Jurkat, Clone E6-1 (cell line): Measurements from ENCODE around the gene LSAMP.

Experiments used
- DNase-seq: peaks from one replicate; pipeline ENCODE4 v3.0.0-alpha.2; 2011; ENCODE audit warnings: low read depth, low spot score
- H3K4me3 ChIP-seq: 2 replicates; pipeline ENCODE4 v1.5.1; 2011; ENCODE audit warnings: mild to moderate bottlenecking, low read length, control low read depth, moderate library complexity

Gene LSAMP

DNA sequence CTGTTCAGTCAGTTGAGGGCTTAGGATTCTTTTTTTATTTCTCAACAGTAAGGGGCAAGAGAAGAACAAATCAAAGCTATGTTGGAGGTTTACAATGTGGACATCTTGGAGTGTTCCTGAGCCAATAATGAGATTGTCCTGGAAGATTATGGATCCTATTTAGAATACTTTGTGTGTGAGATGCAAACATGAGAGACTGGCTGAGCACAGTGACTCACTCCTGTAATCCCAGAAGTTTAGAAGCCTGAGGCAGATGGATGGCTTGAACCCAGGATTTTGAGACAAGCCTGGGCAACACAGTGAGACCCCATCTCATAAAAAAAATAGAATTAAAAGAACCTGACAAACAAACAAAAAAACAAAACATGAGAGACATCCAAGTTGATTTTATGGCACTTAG, 470.3 kb downstream of the LSAMP start:
- DNase-seq: no peak
- no peak overlapping the region for H3K4me3 ChIP-seq

DNA sequence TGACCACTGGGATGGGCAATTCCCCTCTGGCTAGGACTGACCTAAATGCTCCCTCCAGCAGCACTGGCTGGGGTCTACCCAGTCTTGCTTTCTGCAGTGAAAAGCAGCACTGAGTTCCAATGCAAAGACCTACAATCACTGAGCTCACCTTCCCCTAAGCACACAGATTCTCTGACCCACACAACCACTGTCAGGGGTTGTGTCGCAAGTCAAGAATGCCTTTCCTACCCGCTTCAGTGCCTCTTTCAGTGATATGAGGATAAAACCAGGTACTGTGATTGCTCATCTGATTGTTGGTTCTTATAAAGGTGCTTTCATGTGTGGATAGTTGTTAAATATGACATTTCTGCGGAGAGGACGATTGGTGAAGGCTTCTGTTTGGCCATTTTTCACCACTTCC, 476.4 kb downstream of the LSAMP start:
- DNase-seq: no peak
- H3K4me3 ChIP-seq: no peak overlapping the region

- no peak for DNase-seq
- no peak overlapping the region for H3K4me3 ChIP-seq
These were observed 483.9 kb downstream of the LSAMP start for GRCh38 chr3:115961380-115961779.

- peak; percentile 47 for DNase-seq
- H3K4me3 ChIP-seq: no peak overlapping the region
These were observed 484.5 kb downstream of the LSAMP start for GRCh38 chr3:115960799-115961198.

- no peak for DNase-seq
- no peak overlapping the region for H3K4me3 ChIP-seq
These were observed 486.8 kb downstream of the LSAMP start for GRCh38 chr3:115958526-115958925.

GRCh38 chr3:115947325-115947724, 498.0 kb downstream of the LSAMP start:
- no peak overlapping the region for H3K4me3 ChIP-seq
- no peak for DNase-seq

DNA sequence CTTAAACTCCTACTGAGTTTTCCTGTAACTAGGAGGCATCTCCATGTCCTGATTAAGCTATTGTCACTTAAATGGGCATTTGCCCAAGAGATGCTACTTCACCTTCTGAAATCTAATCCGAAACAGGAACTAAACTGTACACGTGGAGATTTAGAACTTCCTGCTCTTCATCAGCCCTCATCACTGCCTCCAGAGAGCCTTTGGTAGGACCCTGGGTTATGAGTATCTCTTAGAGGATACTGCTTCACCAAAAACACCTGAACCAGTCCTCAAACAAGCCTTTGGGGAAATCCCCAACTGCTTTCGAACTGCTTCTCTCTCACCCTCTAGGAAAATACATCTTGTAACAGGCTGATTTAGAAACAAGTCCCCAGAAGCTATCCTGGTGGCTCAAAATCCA, 501.7 kb downstream of the LSAMP start:
- no peak overlapping the region for H3K4me3 ChIP-seq
- no peak for DNase-seq

DNA sequence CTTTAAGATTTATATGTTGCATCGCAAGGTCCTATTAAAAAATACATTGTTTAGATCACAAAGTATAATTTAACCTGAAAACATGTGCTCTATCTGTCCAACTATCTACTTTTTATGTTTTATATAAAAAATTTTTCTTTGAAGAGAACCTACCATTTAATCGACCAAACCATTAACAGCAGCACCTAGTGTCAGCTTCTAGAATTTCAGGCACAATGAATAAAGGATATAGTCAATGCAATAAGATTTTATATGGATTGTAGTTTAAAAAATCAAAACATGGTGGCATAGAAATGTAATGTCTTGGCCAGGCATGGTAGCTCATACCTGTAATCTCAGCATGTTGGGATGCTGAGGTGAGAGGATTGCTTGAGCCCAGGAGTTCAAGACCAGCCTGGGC, 508.2 kb downstream of the LSAMP start:
- DNase-seq: no peak
- H3K4me3 ChIP-seq: no peak overlapping the region

DNA sequence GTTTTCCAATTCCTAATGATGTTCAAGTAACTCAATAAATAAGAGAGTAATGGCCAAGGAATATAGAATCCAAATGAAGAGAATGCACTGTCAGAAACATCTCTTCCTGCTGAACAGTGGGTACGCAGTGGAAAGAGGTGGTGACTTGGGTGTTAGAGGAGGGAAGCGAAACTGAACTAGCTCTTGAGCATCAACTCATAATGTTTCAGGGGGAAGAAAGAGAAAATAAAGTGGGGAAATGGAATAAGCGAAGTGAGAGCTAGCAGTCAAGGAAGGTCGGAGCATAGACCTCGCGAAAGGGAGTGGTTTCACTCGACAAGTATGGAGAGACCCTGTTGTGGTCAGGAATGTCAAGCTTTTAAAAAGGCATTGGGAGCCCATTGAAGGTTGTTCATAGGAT, 512.5 kb downstream of the LSAMP start:
- no peak for DNase-seq
- no peak overlapping the region for H3K4me3 ChIP-seq

GRCh38 chr3:115931581-115931980, 513.7 kb downstream of the LSAMP start:
- H3K4me3 ChIP-seq: no peak overlapping the region
- no peak for DNase-seq

- DNase-seq: no peak
These were observed 514.4 kb downstream of the LSAMP start for GRCh38 chr3:115930922-115931321.

GRCh38 chr3:115930168-115930567, 515.1 kb downstream of the LSAMP start:
- H3K4me3 ChIP-seq: no peak overlapping the region
- DNase-seq: no peak

More at GRCh38 chr3:115930922-115931321, 514.4 kb downstream of the LSAMP start:
- H3K4me3 ChIP-seq: no peak overlapping the region

GRCh38 chr3:115928376-115928775, 516.9 kb downstream of the LSAMP start:
- H3K4me3 ChIP-seq: no peak overlapping the region
- DNase-seq: no peak

DNA sequence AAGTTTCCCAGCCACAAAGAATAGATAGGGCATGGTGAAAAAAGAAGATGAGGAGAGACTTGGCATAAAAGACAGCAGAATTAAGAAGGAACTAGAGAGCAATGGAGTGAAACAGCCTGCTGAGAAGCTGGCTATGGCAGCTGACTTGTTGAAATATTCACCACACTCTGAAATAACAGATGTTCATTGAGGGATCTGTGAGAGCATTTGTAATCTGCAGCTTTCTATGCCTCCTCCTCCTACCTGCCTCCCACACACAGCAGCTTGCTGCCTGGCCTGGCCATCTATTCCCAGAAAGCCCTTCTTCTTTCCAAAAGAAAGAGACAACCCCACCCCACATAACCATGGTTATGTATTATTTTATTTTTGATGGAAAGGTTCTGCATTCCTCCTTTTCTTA, 518.1 kb downstream of the LSAMP start:
- DNase-seq: no peak
- no peak overlapping the region for H3K4me3 ChIP-seq

DNA sequence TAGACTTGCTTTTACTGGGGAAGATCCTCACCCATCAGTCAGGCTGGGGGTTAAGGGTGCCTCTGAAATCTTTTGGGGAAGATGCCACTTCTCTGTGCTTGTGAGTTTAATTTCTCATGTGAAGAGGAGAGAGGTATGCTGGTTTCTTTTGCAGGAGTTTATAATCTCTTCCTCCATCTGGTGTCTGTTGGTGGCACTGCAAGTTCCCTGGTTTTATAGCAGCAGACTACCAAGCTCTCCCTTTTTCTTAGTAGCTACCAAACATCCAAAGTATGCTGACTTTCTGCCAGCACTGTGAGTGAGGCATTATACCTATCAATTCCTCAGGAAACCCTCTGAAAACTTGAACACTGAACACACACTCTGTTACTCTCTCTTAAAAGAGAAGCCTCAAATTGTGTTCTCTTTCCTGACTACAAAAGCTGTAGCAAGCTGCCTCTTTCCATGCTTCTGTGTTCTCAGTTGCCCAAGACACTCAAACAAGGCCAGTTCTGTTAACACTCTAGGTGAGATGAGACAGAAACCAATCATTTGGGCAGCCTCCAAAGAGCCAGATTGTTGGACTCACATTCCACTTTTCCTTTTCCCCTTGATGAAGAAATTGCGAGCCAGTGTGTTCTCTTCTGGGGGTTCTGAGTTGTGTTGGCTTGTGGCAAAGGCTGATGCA, 522.5 kb downstream of the LSAMP start:
- DNase-seq: no peak

GRCh38 chr3:115921711-115922110, 523.6 kb downstream of the LSAMP start:
- no peak for DNase-seq
- no peak overlapping the region for H3K4me3 ChIP-seq

More for the DNA sequence above, 522.5 kb downstream of the LSAMP start:
- no peak overlapping the region for H3K4me3 ChIP-seq

DNA sequence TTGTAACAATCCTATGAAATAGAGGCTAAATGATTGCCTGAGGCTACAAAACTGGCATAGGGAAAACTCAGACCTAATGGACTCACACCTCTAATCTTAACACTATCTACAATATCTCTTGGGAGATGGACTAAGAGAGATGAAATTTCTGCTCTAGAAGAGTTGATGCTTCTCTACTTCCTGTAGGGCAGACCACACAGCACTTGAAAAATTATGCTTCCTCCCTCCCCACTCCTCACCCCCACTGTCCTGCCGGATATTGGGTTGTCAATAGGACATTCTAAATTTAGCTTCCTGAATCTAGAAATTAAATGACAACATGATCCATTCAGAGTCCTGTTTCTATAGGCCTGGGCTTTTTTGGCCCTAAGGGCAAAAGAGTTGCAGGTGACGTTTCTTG, 526.4 kb downstream of the LSAMP start:
- no peak overlapping the region for H3K4me3 ChIP-seq
- DNase-seq: no peak

DNA sequence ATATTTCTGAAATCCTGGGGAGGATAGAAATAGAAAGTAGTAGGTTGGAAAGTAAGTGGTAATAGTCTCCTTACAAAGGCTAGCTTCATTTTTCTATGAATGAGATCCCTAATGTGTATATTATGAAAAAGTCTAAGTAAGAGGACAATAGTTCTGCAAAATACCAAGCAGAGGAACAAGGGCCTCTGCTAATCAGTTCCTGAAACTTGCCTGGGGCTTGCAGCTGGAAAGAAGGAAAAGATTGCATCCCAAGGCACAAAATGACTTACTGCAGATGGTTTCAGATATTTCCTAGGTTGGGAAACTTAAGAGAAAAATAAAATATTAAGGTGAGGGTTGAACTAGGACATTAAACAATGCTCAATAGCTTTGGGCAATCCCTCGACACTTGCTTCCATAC, 528.4 kb downstream of the LSAMP start:
- H3K4me3 ChIP-seq: no peak overlapping the region

GRCh38 chr3:115915061-115915460, 530.2 kb downstream of the LSAMP start:
- no peak for DNase-seq
- no peak overlapping the region for H3K4me3 ChIP-seq

More for the DNA sequence above, 528.4 kb downstream of the LSAMP start:
- no peak for DNase-seq

- DNase-seq: no peak
- H3K4me3 ChIP-seq: no peak overlapping the region
These were observed 532.1 kb downstream of the LSAMP start for GRCh38 chr3:115913069-115913686.

- DNase-seq: no peak
- no peak overlapping the region for H3K4me3 ChIP-seq
These were observed 532.9 kb downstream of the LSAMP start for GRCh38 chr3:115912372-115912771.
